NCI-H146 (cell line): Measurements from ENCODE around the gene CBFA2T3.

Experiments
- DNase-seq: peaks from one replicate; lab custom pipeline; 2025; lab: John Stamatoyannopoulos, UW

The CBFA2T3 gene

DNA sequence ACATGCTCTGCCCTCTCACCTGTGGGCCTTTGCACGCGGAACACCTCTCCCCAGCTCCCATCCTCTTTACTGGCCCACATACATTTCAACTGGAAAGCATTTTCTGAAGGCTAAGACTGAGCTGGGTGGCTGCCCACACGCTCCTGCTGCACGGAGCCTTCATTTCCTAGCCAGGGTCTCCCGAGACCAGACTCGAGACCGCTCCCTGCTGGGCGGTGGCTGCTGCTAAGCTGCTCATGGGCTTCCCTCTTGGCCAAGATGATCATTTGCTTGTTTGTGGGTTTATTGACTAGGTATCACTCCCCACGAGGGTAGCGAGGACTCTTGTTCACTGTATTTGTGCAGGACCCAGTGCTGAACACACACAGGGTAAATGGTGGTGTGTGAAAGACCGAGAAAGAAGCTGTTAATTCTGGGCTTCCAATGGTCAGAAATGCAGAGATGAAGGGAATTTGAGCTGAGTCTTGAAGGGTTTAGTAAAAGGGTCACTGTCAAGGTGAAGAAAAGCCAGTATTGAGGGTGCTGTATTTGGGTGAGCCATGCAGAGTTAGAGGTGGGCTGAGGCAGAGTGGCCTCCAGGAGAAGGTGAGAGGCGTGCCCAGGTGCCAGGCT lies 119.2 kb downstream of the CBFA2T3 start:
- peak; percentile 40 for DNase-seq

DNA sequence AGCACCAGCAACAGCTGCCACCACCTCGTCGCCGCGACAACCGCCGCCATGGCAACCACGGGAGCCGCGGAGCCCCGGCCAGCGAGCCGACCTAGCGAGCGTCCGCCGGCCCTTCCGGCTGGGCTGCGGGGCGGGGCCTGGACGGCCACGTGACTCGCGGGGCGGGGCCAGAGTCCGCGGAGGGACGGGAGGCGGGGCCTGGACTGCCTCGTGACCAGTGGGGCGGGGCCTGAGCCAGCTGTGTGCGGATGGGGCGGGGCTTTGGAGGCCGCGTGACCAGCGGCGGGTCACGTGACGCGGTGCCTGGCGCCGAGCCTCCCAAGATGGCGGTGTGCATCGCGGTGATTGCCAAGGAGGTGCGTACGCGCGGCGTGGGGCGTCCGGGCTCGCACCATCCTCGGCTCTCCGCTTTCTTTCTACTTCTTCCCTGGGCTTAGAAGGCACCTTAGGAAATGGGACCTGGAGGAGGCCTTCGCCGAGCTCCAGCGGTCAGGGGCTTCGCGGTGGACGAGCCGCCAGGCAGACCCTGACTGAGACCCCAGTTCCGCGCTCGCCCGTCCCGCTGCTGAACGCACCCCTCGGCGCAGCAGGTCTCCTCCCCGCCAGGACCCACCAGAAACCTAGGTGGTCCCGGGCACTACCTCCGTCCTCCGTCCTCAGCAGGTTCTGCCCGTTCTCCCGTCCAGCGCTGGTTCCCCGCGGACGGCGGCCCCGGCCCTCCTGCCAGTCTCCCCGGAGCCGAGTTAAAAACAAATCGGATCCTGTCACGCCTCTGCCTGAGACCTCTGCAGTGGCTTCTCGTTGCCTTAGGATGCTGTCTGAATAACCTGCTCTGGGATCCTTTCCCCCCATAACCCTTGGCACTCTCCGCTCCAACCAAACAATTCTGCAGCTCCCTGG lies 119.9 kb downstream of the CBFA2T3 start, which contains the start of the genes GALNS and TRAPPC2L:
TSS of gene GALNS (minus strand) at position 120 of the 900 bp plus-strand sequence. CDS start at position 50, 70 bp downstream.
TSS of gene TRAPPC2L (plus strand) at position 300 of the 900 bp plus-strand sequence. CDS start at position 324, 24 bp downstream.
- DNase-seq: peak; percentile 93

GRCh38 chr16:88856122-88856827 lies 120.7 kb downstream of the CBFA2T3 start:
- DNase-seq: peak; percentile 12

GRCh38 chr16:88855736-88856121 lies 121.3 kb downstream of the CBFA2T3 start:
- DNase-seq: no peak

GRCh38 chr16:88855176-88855575 lies 121.8 kb downstream of the CBFA2T3 start:
- DNase-seq: no peak

GRCh38 chr16:88854306-88855111 lies 122.5 kb downstream of the CBFA2T3 start:
- DNase-seq: no peak

DNA sequence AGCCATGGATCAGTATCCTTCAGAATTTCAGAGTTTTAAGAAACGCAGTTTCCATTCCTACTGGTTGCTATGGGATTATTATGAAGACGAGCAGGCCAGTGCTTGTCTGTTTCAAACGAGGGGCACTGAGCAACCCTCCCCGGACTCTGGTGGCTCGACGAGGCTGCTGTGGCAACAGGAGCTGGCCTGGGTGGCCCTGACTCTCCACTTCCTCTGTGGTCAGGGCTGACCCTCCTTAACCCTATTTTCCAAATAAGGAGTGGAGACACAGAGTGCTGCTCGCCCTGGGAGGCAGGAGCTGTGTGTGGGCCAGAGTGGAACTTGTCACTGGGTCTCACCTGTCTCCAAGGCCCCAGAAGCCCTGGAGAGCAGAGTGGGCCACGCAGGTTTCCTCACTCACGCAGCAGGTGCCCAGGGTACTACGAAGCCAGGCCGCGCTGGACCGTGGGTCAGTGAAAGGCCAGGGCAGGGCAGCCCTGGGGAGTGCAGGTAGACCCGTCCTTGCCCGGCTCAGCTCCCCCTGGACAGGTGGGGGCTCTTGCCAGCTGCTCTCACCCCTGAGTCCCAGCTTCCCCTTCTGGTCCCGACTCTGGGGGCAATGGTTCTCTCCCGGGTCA lies 123.6 kb downstream of the CBFA2T3 start:
- no peak for DNase-seq

- no peak for DNase-seq
These were observed 125.4 kb downstream of the CBFA2T3 start for GRCh38 chr16:88851616-88852015.

DNA sequence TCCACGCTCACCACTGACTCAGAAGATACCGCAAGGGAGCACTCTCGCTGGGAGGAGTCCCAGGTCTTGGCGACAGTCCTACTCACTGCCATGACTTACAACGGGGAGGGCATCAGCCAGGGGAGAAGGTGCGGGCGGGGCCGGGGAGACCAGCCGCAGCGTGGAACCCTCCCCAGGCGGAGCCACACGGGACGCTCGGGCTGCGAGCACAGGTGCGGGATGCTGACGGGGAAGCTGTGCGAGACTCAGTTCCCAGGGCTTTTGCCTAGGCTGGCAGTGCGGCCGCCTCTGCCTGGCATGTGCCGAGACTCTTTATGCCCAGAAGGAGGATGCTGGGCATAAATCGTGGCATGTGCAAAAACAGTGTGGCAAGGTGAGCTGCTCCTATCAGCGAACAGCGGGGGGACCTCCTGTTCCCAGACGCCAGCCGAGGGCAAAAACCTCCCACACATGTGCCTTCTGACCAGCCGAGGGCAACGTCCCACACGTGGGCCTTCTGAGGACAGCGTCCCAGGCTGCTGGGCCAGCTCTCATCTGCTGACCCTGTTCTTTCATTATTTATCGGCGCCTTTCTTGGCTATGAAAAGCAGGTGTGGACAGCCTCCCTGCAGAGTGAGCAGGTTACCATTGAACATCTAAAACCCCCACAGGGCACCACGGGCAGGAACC lies 126.3 kb downstream of the CBFA2T3 start:
- no peak for DNase-seq

DNA sequence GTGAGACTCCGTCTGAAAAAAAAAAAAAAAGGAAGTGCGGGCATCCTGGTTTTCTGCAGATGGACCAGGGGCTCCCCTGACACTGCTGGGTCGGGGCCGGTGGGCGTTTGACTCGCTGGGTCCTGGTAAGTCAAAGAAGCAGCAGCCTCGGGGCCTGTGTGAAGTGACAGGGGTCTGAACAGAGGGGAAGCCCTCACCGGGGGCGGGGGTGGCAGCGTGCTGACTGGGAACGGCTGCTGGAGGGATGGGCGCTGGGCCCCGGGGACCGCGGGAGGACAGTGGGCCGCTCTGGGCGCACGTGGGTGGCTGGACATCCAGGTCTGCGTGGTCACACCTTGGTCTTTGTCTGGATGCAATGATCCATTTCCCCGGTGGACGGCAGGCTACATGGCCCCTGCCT lies 128.4 kb downstream of the CBFA2T3 start:
- no peak for DNase-seq

GRCh38 chr16:88847654-88848053 lies 129.4 kb downstream of the CBFA2T3 start:
- DNase-seq: no peak

DNA sequence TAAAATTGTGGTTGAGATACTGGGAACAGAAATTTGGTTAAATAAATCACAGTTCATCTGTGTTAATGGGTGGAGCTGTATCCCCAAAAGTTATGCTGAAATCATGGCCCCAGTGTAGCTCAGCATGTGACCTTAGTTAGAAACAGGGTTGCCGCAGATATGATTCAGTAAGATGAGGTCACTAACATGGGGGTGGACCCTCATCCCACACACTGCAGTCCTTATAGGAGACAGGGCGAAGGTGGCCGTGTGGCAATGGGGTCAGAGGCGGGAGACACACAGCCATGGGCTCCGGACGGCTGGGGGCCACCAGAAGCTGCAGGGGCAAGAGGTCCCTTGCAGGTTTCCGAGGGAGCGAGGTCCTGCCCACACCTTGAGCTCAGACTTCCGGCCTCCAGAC lies 130.9 kb downstream of the CBFA2T3 start:
- no peak for DNase-seq

GRCh38 chr16:88844419-88845036 lies 132.5 kb downstream of the CBFA2T3 start:
- no peak for DNase-seq

GRCh38 chr16:88843256-88843655 lies 133.8 kb downstream of the CBFA2T3 start:
- no peak for DNase-seq

GRCh38 chr16:88842806-88843205 lies 134.2 kb downstream of the CBFA2T3 start:
- no peak for DNase-seq

DNA sequence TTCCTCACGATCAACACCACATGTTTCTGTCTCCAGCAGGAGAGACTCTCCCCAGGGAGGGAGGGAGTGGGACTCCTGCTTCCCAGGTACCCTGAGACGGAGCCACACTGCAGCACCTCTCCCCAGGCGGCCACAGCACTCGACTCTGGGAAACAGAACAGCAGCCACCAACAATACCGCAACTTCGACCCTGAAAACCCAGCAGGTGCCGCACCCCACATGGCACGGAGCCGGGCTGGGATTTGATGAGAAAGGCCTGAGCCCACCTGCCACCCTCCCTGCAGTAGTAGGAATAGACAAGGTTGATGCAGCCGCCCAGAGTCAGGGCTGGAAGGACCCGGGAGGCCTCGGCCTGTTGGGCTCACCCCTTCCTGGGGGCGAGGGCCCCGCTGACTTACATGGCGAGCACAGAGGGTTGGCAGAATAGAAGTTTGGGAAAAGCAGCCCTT lies 134.7 kb downstream of the CBFA2T3 start:
- no peak for DNase-seq

DNA sequence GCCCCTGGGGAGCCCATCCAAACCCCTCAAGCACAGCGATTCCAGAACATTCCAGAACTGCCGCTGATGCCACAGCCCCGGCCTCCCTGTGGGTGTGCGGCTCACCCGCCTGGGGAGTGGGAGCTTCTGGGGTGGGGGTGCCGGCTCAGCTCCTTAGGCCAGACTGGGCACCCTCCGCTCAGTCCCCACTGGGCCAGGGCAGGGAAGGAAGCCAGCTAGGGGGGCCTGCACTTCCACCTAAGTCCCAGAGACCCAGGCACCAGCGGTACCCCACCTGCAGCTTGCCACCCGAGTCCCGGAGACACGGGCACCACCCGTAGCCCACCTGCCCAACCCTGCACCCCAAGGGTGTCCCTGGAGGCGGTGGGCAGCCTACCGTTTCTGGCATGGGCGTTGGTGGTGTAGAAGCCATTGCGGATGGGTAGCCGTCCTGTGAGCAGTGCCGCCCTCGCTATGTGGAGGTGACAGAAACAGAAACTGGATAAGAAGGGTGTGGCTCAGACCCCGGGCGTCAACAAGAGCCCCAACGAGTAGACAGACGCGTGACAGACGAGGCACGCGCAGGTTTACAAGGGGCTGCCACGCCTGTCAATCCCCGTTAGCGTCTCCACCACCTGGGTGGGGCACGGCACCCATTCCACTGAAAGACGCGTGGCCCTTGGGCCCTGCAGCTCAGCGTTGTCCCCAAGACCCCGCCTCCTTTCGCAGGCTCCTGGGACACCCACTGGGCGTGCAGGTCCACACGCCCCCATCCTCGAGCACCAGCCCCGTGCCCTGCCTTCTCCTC lies 135.3 kb downstream of the CBFA2T3 start:
- DNase-seq: no peak

GRCh38 chr16:88840600-88841215 lies 136.3 kb downstream of the CBFA2T3 start:
- no peak for DNase-seq
